CD4-positive, alpha-beta T cell treated with Interleukin-6 for 4 hours (primary cell): Measurements from ENCODE around the gene IBA57.

Experiments
- DNase-seq: peaks from one replicate; pipeline ENCODE4 v3.0.0-alpha.2; 2020; ENCODE audit warnings: mixed read lengths

IBA57 gene

DNA sequence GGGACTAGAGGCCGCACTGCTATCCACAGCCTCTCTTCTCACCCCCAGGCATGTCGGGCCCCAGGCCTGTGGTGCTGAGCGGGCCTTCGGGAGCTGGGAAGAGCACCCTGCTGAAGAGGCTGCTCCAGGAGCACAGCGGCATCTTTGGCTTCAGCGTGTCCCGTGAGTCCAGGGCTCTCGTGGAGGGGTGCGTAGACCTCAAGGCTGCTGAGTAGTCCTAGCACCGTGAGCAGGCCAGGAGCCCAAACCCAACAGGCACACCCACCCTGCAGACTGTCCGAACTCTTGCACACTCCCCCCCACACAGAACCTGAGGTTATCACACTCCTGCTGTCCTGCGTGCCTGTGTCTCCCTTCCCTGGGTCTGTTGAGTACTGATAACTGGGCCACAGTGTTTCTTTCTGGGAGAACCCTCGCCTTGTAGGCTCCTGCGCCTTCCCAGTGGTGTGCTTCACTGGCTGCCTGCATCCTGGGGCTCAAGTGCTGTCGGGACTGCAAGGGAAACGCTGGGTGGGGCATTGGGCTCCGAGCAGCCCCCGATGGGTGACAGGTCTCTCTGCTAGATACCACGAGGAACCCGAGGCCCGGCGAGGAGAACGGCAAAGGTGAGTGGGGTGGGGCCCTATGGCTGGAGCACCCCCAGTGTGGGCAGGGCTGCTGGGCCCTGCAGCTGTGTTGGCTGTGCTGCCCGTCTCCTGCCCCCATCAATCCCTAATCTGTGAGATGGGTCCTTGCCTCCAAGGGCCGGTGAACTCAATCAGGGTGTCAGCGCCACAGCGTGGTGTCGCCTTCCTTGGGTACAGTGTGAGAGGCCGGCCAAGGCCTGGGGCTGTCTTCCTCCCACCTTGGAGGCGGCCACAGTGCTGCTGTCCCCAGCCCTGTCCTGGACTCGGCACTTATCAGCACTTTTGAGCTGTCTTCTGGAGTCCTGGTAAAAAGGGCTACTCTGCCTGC lies 19.9 kb upstream of the IBA57 start:
- DNase-seq, result no peak

DNA sequence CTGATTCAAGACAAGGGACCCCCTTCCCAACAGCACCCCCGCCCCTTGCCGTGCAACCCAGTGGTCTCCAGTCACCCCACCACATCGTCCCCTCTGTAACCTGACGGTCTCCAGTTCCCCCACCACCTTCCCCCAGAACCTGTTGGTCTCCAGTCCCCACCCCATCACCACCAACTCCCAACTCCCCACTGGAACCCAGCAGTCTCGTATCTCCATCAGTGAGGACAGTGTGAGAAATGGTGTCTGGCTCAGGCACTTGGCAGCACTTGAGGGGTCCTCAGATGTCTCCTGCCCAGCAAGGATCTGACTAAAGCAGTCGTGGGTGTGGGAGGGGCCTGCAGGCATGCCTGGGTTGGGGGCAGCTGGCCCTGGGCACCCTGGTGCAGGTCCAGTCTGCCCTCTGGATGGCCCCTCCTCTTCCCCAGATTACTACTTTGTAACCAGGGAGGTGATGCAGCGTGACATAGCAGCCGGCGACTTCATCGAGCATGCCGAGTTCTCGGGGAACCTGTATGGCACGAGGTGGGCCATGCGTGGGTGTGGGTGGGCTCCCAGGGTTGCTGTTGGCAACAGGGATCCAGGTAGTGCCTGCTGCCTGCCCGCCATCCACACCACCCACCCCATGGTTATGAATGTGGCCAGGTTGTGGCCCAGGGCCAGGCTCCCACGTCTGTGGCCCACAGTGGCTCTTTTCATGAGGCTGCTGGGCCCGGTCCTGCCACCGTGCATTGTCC lies 19.0 kb upstream of the IBA57 start:
- no peak for DNase-seq

DNA sequence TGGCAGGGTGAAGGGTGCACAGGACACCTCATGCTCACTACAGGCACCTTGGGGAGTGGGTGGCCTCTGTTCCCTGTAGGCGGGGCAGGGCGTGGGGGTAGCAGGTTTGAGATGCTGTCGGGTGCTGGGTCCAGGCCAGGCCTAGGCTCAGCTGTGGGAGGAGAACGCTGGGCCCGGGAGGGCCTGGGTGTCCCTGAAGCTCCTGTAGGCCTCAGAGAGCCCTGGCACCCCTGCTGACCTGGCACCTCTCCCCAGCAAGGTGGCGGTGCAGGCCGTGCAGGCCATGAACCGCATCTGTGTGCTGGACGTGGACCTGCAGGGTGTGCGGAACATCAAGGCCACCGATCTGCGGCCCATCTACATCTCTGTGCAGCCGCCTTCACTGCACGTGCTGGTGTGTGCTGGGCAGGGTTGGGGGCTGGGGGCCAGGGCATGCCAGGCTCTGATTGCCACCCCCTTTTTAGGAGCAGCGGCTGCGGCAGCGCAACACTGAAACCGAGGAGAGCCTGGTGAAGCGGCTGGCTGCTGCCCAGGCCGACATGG lies 18.4 kb upstream of the IBA57 start:
- no peak for DNase-seq

DNA sequence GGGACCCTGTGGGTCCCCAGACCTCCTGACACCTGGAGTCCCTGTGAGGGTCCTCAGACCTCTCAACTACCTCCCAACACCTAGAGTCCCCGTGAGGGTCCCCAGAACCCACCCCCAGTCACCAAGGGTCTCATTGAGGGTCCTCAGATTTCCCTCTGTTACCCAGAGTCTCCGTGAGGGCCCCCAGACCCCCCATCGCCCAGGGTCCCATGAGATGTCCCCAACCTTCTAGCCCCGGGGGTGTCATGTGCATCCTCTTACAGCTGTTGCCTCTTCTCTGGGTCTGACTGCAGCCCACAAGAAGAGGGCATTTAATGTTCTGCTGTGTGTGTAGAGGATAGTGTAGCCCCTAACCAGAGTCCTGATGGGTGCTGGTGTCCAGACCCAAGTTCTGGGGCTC lies 17.8 kb upstream of the IBA57 start:
- DNase-seq, result no peak

DNA sequence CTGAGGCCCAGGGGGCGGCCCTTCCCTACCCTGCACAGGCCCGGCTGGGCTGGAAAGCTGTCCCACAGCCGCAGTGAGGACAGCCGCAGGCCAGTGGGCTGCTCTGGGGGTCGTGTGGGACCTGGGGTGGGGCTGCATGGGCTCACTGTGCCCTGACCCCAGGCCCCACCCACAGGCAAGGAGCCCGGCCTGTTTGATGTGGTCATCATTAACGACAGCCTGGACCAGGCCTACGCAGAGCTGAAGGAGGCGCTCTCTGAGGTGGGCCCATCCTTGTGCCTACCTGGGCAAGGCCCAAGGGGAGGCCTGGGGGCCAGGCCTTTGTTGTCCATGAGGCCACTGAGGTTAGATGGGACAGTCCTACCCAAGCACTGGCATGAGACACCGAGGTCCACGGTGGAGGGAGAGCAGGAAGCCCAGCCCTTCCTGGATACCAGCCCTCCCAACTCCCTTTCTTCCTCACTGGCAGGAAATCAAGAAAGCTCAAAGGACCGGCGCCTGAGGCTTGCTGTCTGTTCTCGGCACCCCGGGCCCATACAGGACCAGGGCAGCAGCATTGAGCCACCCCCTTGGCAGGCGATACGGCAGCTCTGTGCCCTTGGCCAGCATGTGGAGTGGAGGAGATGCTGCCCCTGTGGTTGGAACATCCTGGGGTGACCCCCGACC lies 17.3 kb upstream of the IBA57 start:
- no peak for DNase-seq

DNA sequence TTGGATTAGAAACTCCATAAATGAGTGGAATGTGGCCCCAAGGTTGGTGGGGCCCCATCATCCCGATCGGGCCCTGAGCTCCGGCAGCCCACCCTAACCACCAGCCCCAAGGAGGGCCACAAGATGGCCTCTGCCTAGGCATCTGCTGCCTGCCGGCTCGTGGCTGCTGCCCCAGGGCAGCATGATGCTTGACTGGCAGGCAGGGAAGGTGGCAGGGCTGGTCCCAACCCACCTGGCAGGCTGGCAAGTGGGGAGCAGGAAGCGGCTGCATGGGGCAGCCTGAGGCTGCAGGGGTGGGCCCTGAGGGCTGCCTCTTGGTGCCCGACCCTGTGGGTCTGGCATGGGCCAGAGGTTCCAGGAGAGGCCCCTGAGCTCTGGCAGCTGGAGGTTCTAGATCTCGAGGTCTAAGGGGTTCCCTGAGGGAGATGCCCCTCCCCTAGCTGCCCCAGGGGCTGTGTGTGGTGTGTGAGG lies 16.6 kb upstream of the IBA57 start:
- no peak for DNase-seq

DNA sequence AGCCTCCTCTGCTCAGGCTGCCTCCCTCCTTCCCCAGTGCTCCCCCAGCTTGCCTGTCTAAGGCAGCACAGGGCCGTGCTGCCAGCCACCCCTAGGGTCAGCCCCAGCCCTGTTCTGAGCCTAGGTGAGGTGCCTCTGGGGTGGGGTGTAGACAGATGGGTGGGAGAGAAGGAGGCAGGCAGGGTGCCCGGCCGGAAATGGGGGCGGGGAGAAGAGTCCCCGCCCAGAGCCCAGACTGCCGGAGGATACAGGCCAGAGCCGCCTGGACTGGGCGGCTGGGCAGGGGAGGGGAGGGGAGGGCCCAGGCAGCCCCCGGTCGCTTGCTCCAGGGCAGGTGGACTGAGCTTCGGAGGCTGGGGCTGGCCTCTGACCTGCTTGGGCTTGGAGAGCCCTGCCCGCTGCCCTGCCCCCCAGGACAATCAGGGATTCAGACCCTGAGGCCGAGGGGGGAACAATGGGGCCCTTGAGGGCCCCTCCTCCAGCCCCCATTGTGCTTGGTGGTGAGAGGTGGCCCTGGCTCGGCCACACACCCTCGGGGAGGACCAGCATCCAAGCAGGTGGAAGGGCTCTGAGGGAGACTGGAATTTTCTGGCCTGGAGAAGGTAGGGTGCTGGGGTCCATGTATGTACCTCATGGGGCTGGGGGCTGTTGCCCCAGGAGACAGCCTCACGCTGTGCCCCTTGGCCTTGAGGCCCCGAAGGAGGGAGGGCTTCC lies 16.0 kb upstream of the IBA57 start, which contains the start of gene GJC2:
Gene GJC2, plus strand, starts transcription at position 525 of the 714 bp plus-strand sequence. CDS start 7,829 bp downstream, outside the sequence.
- no peak for DNase-seq

DNA sequence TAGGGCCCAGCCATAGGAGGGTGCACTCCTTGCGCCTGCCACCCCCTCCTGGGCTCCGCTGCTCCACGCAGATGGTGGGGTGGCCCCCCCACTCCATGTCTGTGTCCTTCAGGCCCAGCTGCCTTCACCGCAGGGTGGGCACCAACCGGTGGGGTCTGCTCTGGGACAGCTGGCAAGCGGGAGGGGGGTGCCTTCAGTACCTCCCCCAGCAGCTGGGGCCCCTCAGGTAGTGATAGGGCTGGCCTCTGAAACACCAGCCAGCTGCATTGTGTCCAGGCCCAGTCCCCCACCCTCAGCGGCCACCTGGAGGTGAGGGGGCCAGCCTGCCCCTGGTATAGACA lies 15.5 kb upstream of the IBA57 start:
- DNase-seq, result no peak

DNA sequence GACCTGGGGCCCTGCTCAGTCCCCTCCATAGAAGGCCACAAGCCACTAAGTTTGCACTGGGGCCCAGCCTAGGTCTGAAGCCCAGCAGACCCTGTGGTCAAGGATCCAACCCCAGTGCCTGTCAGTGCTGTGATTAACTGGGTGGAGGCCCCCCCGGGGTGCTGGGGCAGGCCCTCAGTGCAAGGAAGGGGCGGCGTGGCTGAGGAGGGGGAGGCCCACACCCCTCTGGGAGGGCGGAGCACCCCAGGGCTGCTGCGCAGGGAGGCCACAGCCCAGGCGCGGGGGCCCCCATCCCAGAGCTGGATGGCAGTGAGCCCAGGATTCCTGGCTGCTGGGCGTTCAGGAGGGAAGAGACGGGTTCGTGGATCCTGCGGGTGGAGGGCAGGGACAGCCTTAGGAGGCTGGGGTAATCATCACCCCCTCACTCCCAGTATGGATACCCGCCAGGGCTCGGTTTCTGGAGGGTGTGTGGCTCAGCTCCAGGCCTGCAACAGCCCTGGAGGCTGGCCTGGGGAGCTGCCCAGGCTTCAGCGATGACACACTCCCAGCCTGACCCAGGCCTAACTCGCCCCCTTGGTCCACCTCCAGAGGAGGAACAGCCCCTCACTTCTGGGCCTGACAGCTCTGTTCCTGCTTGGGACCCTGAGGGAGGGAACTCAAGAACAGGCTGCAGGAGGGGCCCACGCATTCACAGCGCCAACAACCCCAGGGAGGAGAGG lies 15.0 kb upstream of the IBA57 start:
- no peak for DNase-seq

DNA sequence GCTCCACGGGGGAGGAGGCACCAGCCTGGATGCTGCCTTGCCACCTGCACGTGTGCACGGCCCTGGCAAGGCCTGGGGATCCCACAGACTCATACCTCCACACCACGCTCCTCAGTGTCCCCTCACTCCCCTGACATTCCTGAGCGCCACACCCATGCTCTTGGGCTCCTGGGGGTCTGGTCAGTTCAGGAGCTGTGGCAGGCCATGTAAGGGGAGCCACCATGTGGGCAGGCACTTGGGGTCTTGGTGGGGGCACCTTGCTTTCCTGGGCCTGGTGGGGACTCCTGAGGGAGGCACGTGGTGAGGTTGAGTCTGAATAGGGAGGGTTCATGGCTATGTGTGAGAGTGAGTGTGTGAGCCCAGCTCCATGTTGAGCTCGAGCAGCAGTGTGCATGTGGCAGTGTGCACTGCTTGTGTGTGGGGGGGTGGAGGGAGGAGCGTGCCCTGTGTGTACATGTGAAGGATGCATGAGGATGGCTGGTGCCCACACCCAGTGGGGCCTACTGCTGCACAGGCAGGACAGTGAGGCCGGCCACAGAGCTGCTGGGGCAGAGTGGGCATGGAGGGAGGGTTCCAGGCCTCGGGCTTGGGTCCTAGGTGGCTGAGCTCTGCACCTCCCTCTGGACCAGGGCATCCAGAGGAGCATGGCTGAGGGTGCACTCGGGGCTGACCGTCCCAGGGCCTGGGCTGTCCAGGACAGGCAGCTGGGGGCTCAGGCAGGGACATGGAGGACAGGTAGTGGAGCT lies 14.3 kb upstream of the IBA57 start:
- no peak for DNase-seq

DNA sequence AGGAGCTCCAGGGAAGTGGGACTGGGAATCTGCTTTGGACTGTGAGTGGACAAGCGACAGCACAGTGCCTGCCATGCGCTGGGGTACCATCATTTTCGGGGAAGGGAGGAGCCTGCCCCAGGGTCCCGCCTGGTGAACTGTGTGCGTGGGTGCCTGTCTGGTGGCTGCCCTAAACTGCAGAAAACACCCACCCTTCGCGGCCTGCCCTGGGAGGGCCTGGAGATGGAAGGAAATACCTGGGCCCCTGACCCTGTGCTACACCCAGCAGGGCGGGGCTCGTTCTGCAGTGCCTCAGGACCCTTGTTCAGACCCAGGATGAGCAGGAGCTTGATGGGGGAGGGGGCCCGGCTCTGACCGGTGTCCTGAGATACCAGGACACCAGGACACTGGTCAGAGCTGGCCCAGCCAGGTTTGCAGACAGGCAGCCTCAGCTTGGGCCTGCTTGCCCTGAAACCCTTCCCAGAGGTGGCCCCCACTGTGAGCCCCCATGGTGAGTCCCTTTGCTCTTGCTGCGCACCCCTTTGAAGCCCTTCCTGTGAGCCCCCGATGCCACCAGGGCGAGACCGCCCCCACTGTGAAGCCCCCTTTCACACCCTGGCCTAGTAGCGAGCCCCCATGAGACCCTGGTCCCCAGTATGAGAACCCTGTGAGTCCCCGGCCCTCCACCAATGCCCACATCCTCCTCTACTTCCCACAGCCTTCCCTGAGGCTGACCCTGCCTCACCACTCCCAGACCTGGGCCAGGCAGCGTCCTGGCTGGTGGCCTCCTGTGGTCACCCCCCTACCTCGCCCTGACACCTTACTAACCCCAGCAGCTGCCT lies 13.3 kb upstream of the IBA57 start:
- no peak for DNase-seq

DNA sequence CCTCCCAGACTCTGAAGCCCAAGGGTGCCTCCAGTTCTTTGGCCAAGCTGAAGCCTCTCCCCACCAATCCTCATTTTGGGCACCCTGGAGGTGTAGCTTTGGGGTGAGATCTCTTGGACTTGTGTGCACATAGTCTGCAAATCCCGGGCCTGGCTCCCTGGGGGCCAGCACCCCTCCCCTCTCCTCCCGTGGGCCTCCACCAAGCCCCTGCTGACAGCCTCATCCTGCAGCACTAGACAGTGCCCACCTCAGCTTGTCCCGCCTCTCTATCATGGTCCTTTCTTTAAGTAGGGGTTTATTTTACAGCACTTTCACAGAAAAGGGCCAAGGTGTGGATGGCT lies 12.7 kb upstream of the IBA57 start:
- no peak for DNase-seq

DNA sequence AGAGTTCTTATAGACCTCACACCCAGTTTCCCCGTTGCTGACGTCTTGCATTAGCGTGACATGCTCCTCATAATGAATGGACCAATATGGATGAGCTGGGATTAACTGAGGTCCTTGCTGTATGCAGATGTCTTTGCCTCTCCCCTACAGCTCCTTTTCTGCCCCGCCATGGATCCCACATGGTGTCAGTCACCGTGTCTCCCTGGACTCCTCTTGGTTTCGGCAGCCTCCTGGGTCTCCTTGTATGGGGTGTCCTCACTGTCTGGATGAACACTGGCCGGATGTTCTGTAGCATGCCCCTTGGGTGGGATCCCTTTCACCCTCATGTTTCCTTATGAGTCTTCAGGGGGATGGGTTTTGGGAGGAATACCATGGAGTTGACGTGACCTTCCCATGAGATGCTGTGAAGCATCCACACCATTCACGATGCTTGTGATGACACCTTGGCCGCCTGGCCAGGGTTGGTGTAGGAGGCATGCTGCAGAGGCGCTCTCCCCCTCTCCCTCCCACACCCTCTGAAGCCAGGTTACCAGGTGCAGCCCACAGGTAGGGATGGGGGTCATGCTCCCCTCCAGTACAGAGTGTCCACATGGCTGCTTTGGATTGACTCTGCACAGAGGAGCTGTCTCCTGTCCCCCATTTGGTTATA lies 11.5 kb upstream of the IBA57 start:
- DNase-seq, result no peak

DNA sequence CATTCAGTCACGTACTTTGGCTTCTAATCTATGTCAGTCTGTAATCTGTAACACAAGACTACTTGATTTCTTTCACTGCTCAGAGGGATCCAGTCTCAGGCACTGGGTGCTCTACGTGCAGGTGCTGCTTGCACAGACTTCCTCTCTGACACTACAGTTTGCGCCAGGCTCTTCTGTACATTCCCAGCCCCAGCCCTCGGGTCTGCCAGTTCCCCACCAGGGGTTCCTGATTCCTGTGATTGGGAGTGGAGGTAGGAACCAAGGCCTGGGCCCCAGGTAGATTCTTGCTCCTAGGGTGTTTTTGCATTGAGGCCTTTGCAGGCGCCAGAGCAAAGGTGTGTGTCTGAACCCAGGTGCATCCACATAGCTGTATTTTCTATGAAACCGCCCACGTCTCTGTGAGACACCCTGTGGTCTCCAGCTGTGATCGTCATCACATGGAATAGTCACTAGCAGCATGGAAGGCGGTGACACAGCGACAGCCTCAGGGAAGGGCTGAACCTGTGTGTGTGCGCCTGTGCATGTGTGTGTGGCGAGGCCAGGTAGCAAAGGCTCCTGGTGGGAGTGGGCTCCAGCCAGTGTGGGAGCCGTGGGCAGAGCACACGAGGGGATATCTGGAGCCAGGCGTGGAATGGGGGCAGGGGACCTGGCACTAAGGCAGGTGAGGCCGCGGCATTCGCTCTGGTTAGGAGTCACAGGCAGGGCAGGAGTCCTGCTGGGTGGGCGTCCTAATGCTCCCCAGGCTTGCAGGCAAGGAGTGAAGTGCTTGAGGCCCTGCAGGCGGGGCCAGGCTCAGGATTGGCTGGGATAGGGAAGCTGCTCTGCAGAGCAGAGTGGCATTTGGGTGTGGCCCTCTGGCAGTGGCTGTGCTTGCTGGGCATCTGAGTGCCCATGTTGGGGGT lies 10.7 kb upstream of the IBA57 start:
- no peak for DNase-seq

DNA sequence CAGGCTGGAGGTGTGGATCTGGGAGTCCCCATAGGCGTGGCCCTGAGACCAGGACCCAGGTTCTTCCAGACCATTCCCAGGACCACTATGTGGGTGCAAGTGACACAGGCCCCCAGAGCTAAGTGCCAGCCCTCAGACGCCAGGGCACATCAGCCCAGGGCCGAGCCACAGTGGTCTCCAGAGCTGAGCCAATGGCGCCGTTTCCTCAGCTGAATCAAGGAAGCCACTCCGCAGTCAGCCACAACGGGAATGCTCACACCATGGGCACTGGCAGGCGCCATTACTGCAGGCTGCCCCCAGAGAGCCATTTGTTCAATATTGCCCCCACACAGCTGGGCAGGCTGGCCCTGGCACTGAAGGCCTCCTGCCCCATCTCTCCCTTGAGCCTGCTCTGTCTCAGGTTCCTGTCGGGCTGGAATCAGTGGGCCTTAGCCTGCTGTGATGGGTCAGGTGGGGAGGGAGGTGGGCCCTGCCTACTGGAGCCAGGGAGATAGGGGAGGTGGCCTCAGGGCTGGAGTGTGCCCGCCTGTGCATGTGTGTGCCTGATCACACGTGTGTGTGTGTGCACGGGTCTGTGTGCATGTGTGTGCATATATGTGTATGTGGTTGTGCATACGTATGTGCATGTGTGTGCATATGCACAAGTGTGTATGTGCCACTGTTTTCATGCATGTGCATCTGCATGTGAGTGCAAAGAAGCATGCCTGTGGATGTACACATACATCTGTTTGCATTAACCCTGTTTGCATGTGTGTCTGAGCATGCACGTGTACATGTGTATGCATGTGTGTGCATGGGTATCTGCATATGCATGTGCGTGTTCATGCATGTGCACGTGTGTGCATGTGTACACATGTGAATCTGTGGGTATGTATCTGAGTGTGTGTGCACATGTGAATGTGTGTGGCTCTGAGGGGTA lies 9.7 kb upstream of the IBA57 start:
- no peak for DNase-seq

DNA sequence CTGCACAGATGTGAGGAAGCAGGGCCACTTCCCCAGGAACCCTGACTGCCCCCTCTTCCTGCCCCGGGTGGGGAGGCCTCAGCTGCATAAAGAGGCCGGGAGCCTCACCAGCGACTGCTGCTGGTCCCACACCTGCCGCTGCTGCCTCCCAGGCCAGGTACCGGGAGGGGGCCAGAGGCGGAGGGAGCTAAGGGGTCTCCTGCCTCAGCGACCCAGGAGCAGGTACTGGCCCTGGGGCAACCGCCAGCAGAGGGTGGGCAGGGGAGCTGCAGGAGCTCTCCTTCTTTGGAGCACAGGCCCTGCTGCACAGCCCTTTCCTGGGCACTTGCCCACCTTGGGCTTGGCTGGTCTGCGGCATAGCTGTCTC lies 9.1 kb upstream of the IBA57 start:
- no peak for DNase-seq

DNA sequence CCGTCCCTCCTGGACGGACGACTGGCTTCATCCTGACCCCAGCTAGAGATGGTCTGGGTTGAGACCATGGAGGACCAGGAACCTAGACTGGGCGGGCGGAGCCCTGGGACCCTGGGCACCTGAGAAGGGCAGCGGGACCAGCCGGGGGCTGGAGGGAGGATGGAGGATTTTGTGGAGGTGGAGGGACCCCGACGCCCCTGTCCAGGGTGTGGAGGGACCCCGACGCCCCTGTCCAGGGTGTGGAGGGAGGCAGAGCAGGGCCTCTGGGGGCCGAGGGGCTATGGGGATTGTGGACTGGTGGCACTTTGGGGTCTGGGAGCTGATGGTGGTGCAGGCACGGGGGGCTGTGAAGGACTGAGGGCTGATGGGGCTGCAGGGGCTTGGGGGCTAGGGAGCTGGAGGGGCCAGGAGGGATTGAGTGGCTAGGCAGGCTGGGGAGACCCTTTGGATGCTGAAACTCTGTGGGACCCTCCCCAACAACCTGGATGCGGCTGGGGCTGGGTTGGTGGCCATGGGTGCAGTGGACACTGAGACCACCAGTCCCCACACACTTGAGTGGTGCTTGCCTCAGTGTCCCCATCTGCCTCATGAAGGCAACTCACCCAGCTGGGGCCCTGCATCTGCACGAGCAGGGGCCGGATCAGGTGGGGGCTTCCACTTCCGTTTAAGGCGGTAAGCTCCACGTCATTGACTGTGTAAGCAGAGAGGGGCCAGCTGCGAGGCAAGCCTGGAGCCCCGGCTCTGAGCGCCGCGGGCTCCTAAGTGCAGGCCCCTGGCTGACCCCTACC lies 8.5 kb upstream of the IBA57 start:
- DNase-seq, result no peak
